Retinal pigment epithelial cell (primary cell): ENCODE measurements around the gene ABCA7.

ENCODE experiments used
- DNase-seq: peaks from one replicate; pipeline ENCODE4 v3.0.0-alpha.2; 2010; ENCODE audit warnings: low read depth
- H3K4me3 ChIP-seq: 2 replicates; pipeline ENCODE4 v1.5.1; 2011; ENCODE audit warnings: mild to moderate bottlenecking, low read length, control low read depth, moderate library complexity
- TF ChIP-seq, protein P1 (sequence below): conservative IDR thresholded peaks from 2 replicates; pipeline ENCODE4 v1.5.1; 2011; ENCODE audit warnings: low read depth, low read length, control low read depth, inconsistent platforms

The ABCA7 gene

DNA sequence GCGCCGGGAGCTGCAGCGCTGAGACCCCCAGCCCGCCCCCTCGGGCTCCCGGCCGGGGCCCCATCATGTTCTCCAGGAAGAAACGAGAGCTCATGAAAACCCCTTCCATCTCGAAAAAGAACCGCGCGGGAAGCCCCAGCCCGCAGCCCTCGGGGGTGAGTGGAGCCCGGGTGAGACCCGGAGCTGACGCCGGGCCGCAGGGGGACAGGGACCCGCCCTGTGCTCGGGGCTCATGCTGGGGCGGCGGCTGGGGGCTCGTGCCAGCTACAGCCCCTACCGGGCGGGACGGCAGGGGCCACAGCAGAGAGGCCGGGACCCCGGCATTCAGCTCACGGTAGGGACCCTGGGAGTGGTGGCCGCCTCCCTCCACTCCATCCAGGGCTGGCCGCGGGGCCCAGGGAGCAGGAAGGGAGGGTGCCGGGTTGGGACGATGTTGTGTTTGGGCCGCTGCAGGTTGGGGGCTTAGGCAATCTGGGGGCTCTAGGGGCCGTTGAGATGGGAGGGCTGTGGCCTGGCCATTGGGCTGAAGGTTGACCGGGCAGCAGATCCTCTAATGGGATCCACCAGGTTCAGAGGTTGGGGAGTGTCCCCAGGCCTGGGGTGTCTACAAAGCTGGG, 27.5 kb downstream of the ABCA7 start:
- peak overlapping the region; percentile 19 for H3K4me3 ChIP-seq
- DNase-seq: no peak
- TF ChIP-seq, protein P1, sequence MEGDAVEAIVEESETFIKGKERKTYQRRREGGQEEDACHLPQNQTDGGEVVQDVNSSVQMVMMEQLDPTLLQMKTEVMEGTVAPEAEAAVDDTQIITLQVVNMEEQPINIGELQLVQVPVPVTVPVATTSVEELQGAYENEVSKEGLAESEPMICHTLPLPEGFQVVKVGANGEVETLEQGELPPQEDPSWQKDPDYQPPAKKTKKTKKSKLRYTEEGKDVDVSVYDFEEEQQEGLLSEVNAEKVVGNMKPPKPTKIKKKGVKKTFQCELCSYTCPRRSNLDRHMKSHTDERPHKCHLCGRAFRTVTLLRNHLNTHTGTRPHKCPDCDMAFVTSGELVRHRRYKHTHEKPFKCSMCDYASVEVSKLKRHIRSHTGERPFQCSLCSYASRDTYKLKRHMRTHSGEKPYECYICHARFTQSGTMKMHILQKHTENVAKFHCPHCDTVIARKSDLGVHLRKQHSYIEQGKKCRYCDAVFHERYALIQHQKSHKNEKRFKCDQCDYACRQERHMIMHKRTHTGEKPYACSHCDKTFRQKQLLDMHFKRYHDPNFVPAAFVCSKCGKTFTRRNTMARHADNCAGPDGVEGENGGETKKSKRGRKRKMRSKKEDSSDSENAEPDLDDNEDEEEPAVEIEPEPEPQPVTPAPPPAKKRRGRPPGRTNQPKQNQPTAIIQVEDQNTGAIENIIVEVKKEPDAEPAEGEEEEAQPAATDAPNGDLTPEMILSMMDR: no peak

DNA sequence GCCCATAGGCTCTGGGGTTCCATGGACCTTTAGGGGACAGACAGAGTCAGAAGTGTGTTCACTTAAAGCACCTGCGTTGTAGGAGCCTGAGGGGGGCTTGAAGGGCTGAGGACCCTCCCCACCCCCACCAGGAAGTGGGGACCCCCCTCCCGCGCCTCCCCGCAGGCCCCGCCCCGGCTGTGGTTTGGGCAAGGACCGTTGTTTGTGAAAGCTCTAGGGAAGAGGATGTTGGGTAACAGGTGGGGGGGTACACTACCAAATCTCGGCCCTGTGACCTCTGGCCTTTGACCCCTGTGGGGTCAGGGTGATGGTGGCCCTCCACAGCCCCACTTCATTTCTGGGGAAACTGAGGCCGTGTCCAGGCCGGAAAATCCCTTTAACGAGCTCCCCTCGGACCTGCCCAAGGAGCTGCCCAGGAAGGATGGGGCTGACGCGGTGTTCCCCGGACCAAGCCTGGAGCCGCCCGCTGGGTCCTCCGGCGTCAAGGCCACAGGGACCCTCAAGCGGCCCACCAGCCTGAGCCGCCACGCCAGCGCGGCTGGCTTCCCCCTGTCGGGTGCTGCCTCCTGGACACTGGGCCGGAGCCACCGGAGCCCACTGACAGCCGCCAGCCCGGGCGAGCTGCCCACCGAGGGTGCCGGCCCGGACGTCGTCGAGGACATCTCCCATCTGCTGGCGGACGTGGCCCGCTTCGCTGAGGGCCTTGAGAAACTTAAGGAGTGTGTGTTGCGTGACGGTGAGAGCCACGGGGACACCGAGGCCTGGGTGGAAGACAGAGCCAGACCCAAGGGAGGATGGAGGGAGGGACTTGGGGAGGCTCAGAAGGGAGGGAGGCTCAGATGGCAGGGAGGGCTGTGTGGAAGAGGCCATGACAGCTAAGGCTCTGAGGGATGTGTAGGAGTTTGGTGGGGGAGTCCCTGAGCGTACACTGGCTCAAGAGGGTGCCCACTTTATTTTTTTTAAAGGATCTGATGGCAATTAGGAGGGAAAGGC, 28.4 kb downstream of the ABCA7 start:
- DNase-seq: no peak
- H3K4me3 ChIP-seq: no peak overlapping the region
- TF ChIP-seq, protein P1: no peak

DNA sequence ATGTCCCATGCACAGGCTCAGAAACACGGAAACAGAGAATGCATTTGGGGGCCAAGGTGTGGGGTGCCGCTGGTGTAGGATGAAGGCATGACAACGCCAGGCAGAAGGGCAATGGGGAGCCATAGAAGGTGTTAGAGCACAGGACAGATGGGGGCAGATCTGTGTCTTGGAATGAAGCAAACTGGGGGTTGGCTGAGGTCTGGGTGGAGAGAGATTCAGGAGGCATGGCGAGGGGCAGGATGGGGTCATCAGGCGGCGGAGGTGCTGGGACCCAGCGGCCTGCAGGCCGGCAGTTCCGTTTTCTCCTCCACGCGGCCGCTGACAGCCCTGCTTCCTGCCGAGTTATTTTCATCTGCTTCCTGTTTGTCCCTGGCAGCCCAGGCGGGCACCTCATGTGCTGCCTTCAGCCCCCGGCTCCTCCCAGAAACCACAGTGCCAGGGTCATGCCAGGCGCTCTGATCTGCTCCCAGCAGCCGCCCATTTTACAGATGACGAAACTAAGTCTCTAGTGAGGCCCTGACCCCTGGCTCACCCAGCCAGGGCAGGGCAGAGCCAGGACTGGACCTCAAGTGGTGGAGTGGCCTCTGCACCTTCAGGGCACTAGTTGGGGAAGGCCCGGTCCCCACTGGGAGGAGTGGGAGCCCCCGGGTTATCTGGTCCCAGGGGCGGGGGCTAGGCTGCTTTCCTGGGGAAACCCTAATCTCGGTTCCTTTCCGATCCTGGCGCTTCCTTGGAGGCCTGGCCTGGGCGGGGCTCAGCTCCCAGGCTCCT, 29.3 kb downstream of the ABCA7 start:
- DNase-seq: no peak
- H3K4me3 ChIP-seq: no peak overlapping the region
- TF ChIP-seq, protein P1: no peak

DNA sequence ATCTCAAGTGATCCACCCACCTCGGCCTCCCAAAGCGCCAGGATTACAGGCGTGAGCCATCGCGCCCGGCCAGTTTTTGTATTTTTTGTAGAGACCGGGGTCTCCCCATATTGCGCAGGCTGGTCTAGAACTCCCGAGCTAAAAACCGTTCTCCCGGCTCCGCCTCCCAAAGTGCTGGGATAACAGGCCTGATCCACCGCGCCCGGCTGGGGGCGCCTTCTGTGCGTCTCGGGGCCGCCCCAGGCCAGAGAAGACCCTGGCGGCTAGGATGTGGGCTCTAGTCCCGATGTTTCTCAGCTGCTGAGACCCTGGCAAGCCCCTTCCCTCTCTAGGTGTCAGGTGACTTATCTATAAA, 30.6 kb downstream of the ABCA7 start:
- no peak overlapping the region for H3K4me3 ChIP-seq
- TF ChIP-seq, protein P1: peak; percentile 28
- DNase-seq: no peak

DNA sequence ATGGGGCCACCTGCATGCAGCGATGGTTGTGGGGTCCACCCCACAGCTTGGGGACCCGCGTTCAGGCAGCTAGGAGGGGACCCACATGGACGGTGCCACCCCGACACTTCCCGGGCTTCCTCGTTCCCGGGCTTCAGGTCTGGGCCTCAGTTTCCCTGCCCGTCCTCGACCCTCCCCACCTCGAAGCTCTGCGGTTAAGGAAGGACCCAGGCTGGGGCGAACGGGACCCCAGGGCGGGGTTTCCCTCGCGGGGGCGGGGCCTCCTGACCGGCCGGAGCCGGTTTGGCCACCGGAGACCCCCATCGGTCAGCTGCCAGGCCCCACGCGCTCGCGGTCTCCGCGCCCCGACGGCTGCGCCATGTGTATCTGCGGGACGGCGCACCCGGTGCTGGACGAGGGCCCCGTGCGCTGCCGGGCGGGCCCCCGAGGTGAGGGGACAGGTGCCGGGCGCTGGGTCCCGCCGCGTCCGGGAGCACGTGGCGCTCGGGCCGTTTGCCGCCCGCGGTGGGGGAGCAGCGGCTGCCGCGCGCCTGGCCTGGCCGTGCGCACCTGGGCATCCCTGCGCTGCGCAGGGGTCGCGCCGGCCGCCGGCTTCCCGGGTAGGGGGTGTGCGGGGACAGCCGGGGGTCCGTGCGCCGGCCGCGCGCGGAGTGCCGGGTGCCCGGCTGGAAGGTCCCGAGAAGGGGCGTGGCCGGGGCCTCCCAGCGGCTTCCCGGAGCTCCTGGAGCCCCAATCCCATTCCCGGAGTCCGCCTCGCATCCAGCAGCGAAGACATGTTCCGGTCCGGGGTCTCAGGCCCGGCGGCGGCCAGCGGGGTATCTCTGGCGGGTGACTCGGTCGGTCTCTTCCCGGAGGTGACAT, 31.3 kb downstream of the ABCA7 start:
- TF ChIP-seq, protein P1: no peak
- H3K4me3 ChIP-seq: no peak overlapping the region
- DNase-seq: no peak

DNA sequence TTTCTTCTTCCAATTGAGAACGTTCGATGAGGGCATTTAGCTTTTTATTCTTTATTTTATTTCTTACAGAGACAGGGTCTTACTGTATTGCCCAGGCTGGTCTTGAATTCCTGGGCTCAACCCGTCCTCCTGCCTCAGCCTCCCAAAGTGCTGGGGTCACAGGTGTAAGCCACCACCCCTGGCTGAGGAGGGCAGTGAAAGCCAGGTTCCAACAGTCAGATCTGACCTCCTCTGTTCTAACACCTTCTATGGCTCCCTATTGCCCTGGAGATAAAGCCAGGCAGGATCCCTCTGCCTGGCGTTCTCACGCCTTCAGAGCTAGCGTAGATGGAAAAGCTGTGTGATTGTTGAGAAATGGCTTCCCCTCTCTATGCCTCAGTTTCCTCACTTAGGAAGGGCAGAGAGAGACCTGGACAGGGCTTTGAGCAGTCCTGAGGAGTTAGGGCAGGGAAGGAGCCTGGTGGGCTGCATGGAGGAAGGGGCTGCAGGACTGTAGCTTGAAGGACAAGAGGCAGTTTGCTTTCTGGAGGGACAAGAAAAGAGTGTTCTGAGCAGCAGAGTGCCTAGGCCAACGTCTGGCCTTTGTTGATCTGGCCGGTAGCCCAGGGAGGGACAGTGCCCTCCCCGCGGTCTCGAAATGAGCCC, 32.6 kb downstream of the ABCA7 start:
- no peak for DNase-seq
- TF ChIP-seq, protein P1: no peak
- H3K4me3 ChIP-seq: no peak overlapping the region
